HG03039 (cell line): Measurements from ENCODE around the gene SLC36A1.
"Not testable (repeated sequence)": the region's sequence is repeated elsewhere in the genome, so short reads cannot be mapped to it uniquely, and the experiment has no call there.

Source experiments
- ATAC-seq: cut with Tn5 transposase; IDR thresholded peaks from one replicate; pipeline ENCODE4 v1.9.1; 2021; ENCODE audit warnings: mild to moderate bottlenecking, moderate library complexity; ENCODE audit not compliant: unreplicated experiment

SLC36A1 gene

GRCh38 chr5:151447174-151448037 lies at the start of gene SLC36A1:
SLC36A1 (plus strand) TSS chr5:151447603; CDS start chr5:151458793, 11,190 bp downstream.
- peak; percentile 69 for ATAC-seq

GRCh38 chr5:151405334-151406160 lies 41.9 kb upstream of the SLC36A1 start:
- no peak for ATAC-seq

GRCh38 chr5:151406322-151406947 lies 41.0 kb upstream of the SLC36A1 start:
- ATAC-seq, result no peak

- no peak for ATAC-seq
These were observed 38.7 kb upstream of the SLC36A1 start for GRCh38 chr5:151408591-151409230.

GRCh38 chr5:151413800-151414199 lies 33.6 kb upstream of the SLC36A1 start:
- ATAC-seq, result no peak

GRCh38 chr5:151414536-151414935 lies 32.9 kb upstream of the SLC36A1 start:
- ATAC-seq, result no peak

GRCh38 chr5:151417712-151418111 lies 29.7 kb upstream of the SLC36A1 start:
- ATAC-seq, result no peak

- no peak for ATAC-seq
These were observed 27.3 kb upstream of the SLC36A1 start for GRCh38 chr5:151420127-151420526.

GRCh38 chr5:151424892-151425523 lies 22.4 kb upstream of the SLC36A1 start:
- no peak for ATAC-seq

GRCh38 chr5:151426347-151426746 lies 21.1 kb upstream of the SLC36A1 start:
- not testable (repeated sequence) for ATAC-seq

- ATAC-seq, result peak; percentile 98
These were observed 20.1 kb upstream of the SLC36A1 start for GRCh38 chr5:151427258-151427657.

- no peak for ATAC-seq
These were observed 16.7 kb upstream of the SLC36A1 start for GRCh38 chr5:151430731-151431130.

GRCh38 chr5:151431666-151432065 lies 15.7 kb upstream of the SLC36A1 start:
- no peak for ATAC-seq

GRCh38 chr5:151432210-151432609 lies 15.2 kb upstream of the SLC36A1 start:
- no peak for ATAC-seq

GRCh38 chr5:151434570-151435237 lies 12.7 kb upstream of the SLC36A1 start:
- ATAC-seq, result no peak

- no peak for ATAC-seq
These were observed 909 bp downstream of the SLC36A1 start for GRCh38 chr5:151448038-151448985.

GRCh38 chr5:151449297-151449696 lies 1.9 kb downstream of the SLC36A1 start:
- no peak for ATAC-seq

GRCh38 chr5:151449839-151450238 lies 2.4 kb downstream of the SLC36A1 start:
- no peak for ATAC-seq

- ATAC-seq, result no peak
These were observed 3.2 kb downstream of the SLC36A1 start for GRCh38 chr5:151450605-151451004.
